GM15510 (cell line): ENCODE results near the gene IFNGR2.

Experiments used
- POLR2A ChIP-seq: IDR thresholded peaks from 3 replicates; pipeline ENCODE4 v1.6.1; 2011; ENCODE audit warnings: borderline replicate concordance; ENCODE audit not compliant: insufficient read length; ENCODE audit errors: extremely low read depth

Gene IFNGR2

GRCh38 chr21:33392284-33392985 lies 10.8 kb upstream of the IFNGR2 start:
- no peak for TF ChIP-seq POLR2A

- TF ChIP-seq POLR2A: no peak
These were observed 9.9 kb upstream of the IFNGR2 start for GRCh38 chr21:33393348-33393747.

GRCh38 chr21:33394260-33394659 lies 9.0 kb upstream of the IFNGR2 start:
- no peak for TF ChIP-seq POLR2A

GRCh38 chr21:33395891-33396331 lies 7.3 kb upstream of the IFNGR2 start:
- TF ChIP-seq POLR2A: no peak

GRCh38 chr21:33396436-33396835 lies 6.8 kb upstream of the IFNGR2 start:
- no peak for TF ChIP-seq POLR2A

GRCh38 chr21:33396951-33397350 lies 6.3 kb upstream of the IFNGR2 start:
- TF ChIP-seq POLR2A: no peak

- no peak for TF ChIP-seq POLR2A
These were observed 5.5 kb upstream of the IFNGR2 start for GRCh38 chr21:33397717-33398116.

- no peak for TF ChIP-seq POLR2A
These were observed 4.9 kb upstream of the IFNGR2 start for GRCh38 chr21:33398361-33398760.

- no peak for TF ChIP-seq POLR2A
These were observed 1.6 kb upstream of the IFNGR2 start for GRCh38 chr21:33401630-33401992.

GRCh38 chr21:33402001-33402979 lies 923 bp upstream of the IFNGR2 start:
- no peak for TF ChIP-seq POLR2A

GRCh38 chr21:33403786-33404585 lies 773 bp downstream of the IFNGR2 start:
- no peak for TF ChIP-seq POLR2A

GRCh38 chr21:33406493-33406892 lies 3.3 kb downstream of the IFNGR2 start:
- TF ChIP-seq POLR2A: no peak

GRCh38 chr21:33411949-33412430 lies 8.8 kb downstream of the IFNGR2 start:
- TF ChIP-seq POLR2A: no peak

- TF ChIP-seq POLR2A: no peak
These were observed 9.8 kb downstream of the IFNGR2 start for GRCh38 chr21:33412832-33413519.
